ENCODE data around the gene DSG1. TPM values are rescaled to one million over a fixed set of nuclear protein-coding genes. Genes with fewer than 3 reads are reported as not detected.

The DSG1 gene
- total RNA-seq, 1 experiment from 2014 or later = 0.14 TPM

- Histone ChIP-seq H3K27me3 (ENCODE audit: control insufficient read depth, insufficient read depth, low read length) (no peaks in the 10 kb centered on the region), H3K36me3 (replicated peaks; ENCODE audit: control insufficient read depth, insufficient read depth, low read length) (no peaks in the 10 kb centered on the region), H3K4me3 (ENCODE audit: insufficient read depth, low read depth, low read length) (no peak overlapping the region)
- DNase-seq = no peak
These were observed 63.0 kb downstream of the DSG1 start for GRCh38 chr18:31380912-31381311.

- DNase-seq = no peak
- H3K36me3 ChIP-seq (replicated peaks; ENCODE audit: control insufficient read depth, insufficient read depth, low read length) = no peaks in the 10 kb centered on the region
- H3K4me3 ChIP-seq (ENCODE audit: insufficient read depth, low read depth, low read length) = no peak overlapping the region
- H3K27me3 ChIP-seq (ENCODE audit: control insufficient read depth, insufficient read depth, low read length) = no peaks in the 10 kb centered on the region
These were observed 64.1 kb downstream of the DSG1 start for GRCh38 chr18:31382107-31382506.

- Histone ChIP-seq H3K4me3 (ENCODE audit: insufficient read depth, low read depth, low read length) (no peak overlapping the region), H3K27me3 (ENCODE audit: control insufficient read depth, insufficient read depth, low read length) (no peaks in the 10 kb centered on the region), H3K36me3 (replicated peaks; ENCODE audit: control insufficient read depth, insufficient read depth, low read length) (no peaks in the 10 kb centered on the region)
- DNase-seq = no peak
These were observed 68.8 kb downstream of the DSG1 start for GRCh38 chr18:31386741-31387140.

GRCh38 chr18:31393286-31393685 is 75.3 kb downstream of the DSG1 start:
- Histone ChIP-seq H3K4me3 (ENCODE audit: insufficient read depth, low read depth, low read length) (no peak overlapping the region), H3K36me3 (replicated peaks; ENCODE audit: control insufficient read depth, insufficient read depth, low read length) (no peaks in the 10 kb centered on the region), H3K27me3 (ENCODE audit: control insufficient read depth, insufficient read depth, low read length) (no peaks in the 10 kb centered on the region)
- DNase-seq = no peak

- no peaks in the 10 kb centered on the region for H3K36me3 ChIP-seq (replicated peaks; ENCODE audit: control insufficient read depth, insufficient read depth, low read length)
- no peak for DNase-seq
- no peaks in the 10 kb centered on the region for H3K27me3 ChIP-seq (ENCODE audit: control insufficient read depth, insufficient read depth, low read length)
- H3K4me3 ChIP-seq (ENCODE audit: insufficient read depth, low read depth, low read length) = no peak overlapping the region
These were observed 79.0 kb downstream of the DSG1 start for GRCh38 chr18:31396796-31397612.

GRCh38 chr18:31398191-31398590 is 80.2 kb downstream of the DSG1 start:
- no peak for DNase-seq
- Histone ChIP-seq H3K27me3 (ENCODE audit: control insufficient read depth, insufficient read depth, low read length) (no peaks in the 10 kb centered on the region), H3K36me3 (replicated peaks; ENCODE audit: control insufficient read depth, insufficient read depth, low read length) (no peaks in the 10 kb centered on the region), H3K4me3 (ENCODE audit: insufficient read depth, low read depth, low read length) (no peak overlapping the region)

- H3K36me3 ChIP-seq (replicated peaks; ENCODE audit: control insufficient read depth, insufficient read depth, low read length) = no peaks in the 10 kb centered on the region
- no peak overlapping the region for H3K4me3 ChIP-seq (ENCODE audit: insufficient read depth, low read depth, low read length)
- no peaks in the 10 kb centered on the region for H3K27me3 ChIP-seq (ENCODE audit: control insufficient read depth, insufficient read depth, low read length)
- no peak for DNase-seq
These were observed 81.5 kb downstream of the DSG1 start for GRCh38 chr18:31399306-31400032.

- no peaks in the 10 kb centered on the region for H3K27me3 ChIP-seq (ENCODE audit: control insufficient read depth, insufficient read depth, low read length)
- H3K4me3 ChIP-seq (ENCODE audit: insufficient read depth, low read depth, low read length) = no peak overlapping the region
- no peaks in the 10 kb centered on the region for H3K36me3 ChIP-seq (replicated peaks; ENCODE audit: control insufficient read depth, insufficient read depth, low read length)
- no peak for DNase-seq
These were observed 83.4 kb downstream of the DSG1 start for GRCh38 chr18:31401156-31402025.

- no peak for DNase-seq
- no peaks in the 10 kb centered on the region for H3K36me3 ChIP-seq (replicated peaks; ENCODE audit: control insufficient read depth, insufficient read depth, low read length)
- no peaks in the 10 kb centered on the region for H3K27me3 ChIP-seq (ENCODE audit: control insufficient read depth, insufficient read depth, low read length)
- H3K4me3 ChIP-seq (ENCODE audit: insufficient read depth, low read depth, low read length) = no peak overlapping the region
These were observed 84.0 kb downstream of the DSG1 start for GRCh38 chr18:31402026-31402373.

- H3K27me3 ChIP-seq (ENCODE audit: control insufficient read depth, insufficient read depth, low read length) = no peaks in the 10 kb centered on the region
- H3K4me3 ChIP-seq (ENCODE audit: insufficient read depth, low read depth, low read length) = no peak overlapping the region
- no peaks in the 10 kb centered on the region for H3K36me3 ChIP-seq (replicated peaks; ENCODE audit: control insufficient read depth, insufficient read depth, low read length)
- DNase-seq = no peak
These were observed 85.4 kb downstream of the DSG1 start for GRCh38 chr18:31403409-31403808.

Other genes starting within 250 kb of the DSG1 start
- 22.9 and 25.7 TPM in 2 replicates for gene DSC2, start 215.7 kb upstream of the DSG1 start, total RNA-seq (2014; rRNA removed; shearing (Covaris generic))
- 0.04 TPM in 1 of 2 replicates, not detected in the other for gene DSC1, start 155.3 kb upstream of the DSG1 start, total RNA-seq (2014; rRNA removed; shearing (Covaris generic))
- gene DSG4, start 58.6 kb downstream of the DSG1 start, total RNA-seq (2014; rRNA removed; shearing (Covaris generic)) = not detected in 2 replicates
- not detected in 2 replicates for gene DSG3, start 129.6 kb downstream of the DSG1 start, total RNA-seq (2014; rRNA removed; shearing (Covaris generic))
- gene DSG2, start 180.0 kb downstream of the DSG1 start, total RNA-seq (2014; rRNA removed; shearing (Covaris generic)) = 51.7 and 66.0 TPM in 2 replicates

Data from H7 (cell line).